ENCODE results near the gene PDE4D.
"Not testable (repeated sequence)": the region's sequence is repeated elsewhere in the genome, so short reads cannot be mapped to it uniquely, and the experiment has no call there.

DNA sequence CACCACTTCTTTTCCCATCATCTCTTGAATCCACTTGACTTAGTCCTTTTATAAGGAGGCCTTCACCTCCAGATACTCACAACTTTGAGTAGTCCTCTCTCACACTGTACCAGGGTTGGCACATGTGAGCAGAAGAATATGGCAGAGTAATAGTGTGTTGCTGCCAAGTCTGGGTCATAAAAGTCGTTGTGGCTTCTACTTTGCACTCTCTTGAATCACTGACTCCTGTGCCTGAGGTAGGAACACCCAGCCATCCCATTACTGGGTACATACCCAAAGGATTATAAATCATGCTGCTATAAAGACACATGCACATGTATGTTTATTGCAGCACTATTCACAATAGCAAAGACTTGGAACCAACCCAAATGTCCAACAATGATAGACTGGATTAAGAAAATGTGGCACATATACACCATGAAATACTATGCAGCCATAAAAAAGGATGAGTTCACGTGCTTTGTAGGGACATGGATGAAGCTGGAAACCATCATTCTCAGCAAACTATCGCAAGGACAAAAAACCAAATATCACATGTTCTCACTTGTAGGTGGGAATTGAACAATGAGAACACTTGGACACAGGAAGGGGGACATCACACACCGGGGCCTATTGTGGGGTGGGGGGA is 145.4 kb downstream of the PDE4D start:
- TF ChIP-seq, protein P1, sequence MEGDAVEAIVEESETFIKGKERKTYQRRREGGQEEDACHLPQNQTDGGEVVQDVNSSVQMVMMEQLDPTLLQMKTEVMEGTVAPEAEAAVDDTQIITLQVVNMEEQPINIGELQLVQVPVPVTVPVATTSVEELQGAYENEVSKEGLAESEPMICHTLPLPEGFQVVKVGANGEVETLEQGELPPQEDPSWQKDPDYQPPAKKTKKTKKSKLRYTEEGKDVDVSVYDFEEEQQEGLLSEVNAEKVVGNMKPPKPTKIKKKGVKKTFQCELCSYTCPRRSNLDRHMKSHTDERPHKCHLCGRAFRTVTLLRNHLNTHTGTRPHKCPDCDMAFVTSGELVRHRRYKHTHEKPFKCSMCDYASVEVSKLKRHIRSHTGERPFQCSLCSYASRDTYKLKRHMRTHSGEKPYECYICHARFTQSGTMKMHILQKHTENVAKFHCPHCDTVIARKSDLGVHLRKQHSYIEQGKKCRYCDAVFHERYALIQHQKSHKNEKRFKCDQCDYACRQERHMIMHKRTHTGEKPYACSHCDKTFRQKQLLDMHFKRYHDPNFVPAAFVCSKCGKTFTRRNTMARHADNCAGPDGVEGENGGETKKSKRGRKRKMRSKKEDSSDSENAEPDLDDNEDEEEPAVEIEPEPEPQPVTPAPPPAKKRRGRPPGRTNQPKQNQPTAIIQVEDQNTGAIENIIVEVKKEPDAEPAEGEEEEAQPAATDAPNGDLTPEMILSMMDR (IDR thresholded peaks at IDR 0.05; ENCODE audit: low read length): not testable (repeated sequence)
- not testable (repeated sequence) for TF ChIP-seq EZH2 (optimal IDR thresholded peaks at IDR 0.05; ENCODE audit: low read depth, low read length)

All from MM.1S (cell line).